ENCODE data around the gene FCHSD2. TPM values are rescaled to one million over a fixed set of nuclear protein-coding genes. Genes with fewer than 3 reads are reported as not detected.

FCHSD2 gene
- polyA plus RNA-seq, 3 donors = 14.5 to 43.5 (median 16.6) TPM

DNA sequence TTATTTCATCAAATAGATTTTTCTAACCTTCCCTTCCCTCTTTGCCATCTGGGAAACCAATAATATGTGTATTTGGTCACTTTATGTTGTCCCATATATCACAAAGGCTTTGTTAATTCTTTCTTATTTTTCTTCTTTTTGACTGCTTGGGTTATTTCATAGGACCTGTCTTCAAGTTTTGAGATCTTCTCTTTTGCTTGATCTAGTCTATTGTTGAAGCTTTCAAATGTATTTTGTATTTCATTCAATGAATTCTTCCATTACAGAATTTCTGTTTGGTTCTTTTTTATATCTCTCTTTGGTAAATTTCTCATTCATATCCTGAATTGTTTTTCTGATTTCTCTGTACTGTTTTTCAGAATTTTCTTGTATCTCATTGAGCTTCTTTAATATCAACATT lies 132.1 kb downstream of the FCHSD2 start:
- H2AFZ ChIP-seq (ENCODE audit: insufficient read depth, low read depth, low read length, poor library complexity, severe bottlenecking) = no peak overlapping the region
- H3K79me2 ChIP-seq (ENCODE audit: insufficient read depth, low read length) = peaks cover 31% of the 10 kb centered on the region
- no peak overlapping the region for H3K27ac ChIP-seq (ENCODE audit: low read depth in 1 of 2, low read length in 2 of 2)
- peaks cover 54 to 60% of the 10 kb centered on the region in 2 donors for H3K36me3 Mint-ChIP-seq
- H3K4me1 ChIP-seq (ENCODE audit: control insufficient read depth in 1 of 2, insufficient read depth in 2 of 2, low read length in 2 of 2) = no peaks in the 10 kb centered on the region
- H3K4me3 ChIP-seq (replicated peaks in 1 of 3; ENCODE audit: low read depth in 2 of 3, low read length in 3 of 3) = no peak overlapping the region
- TF ChIP-seq, protein P1, sequence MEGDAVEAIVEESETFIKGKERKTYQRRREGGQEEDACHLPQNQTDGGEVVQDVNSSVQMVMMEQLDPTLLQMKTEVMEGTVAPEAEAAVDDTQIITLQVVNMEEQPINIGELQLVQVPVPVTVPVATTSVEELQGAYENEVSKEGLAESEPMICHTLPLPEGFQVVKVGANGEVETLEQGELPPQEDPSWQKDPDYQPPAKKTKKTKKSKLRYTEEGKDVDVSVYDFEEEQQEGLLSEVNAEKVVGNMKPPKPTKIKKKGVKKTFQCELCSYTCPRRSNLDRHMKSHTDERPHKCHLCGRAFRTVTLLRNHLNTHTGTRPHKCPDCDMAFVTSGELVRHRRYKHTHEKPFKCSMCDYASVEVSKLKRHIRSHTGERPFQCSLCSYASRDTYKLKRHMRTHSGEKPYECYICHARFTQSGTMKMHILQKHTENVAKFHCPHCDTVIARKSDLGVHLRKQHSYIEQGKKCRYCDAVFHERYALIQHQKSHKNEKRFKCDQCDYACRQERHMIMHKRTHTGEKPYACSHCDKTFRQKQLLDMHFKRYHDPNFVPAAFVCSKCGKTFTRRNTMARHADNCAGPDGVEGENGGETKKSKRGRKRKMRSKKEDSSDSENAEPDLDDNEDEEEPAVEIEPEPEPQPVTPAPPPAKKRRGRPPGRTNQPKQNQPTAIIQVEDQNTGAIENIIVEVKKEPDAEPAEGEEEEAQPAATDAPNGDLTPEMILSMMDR (IDR thresholded peaks at IDR 0.05) = no peak
- DNase-seq = no peak
- H3K27me3 Mint-ChIP-seq (ENCODE audit: low read depth in 3 of 3) = peaks cover 0 to 2% (median 1%) of the 10 kb centered on the region in 3 donors
- no peaks in the 10 kb centered on the region for H3K27me3 ChIP-seq (ENCODE audit: control insufficient read depth in 2 of 2, insufficient read depth in 2 of 2, low read length in 2 of 2)
- H3K4me1 Mint-ChIP-seq = peaks cover 8% of the 10 kb centered on the region
- no peak overlapping the region for H3K4me2 ChIP-seq (replicated peaks; ENCODE audit: extremely low read depth, low read length, poor library complexity, severe bottlenecking)
- no peak overlapping the region for H3K27ac Mint-ChIP-seq
- H3K36me3 ChIP-seq (replicated peaks in 1 of 2; ENCODE audit: control insufficient read depth in 1 of 2, insufficient read depth in 2 of 2, low read length in 2 of 2) = peaks cover 14 to 47% of the 10 kb centered on the region in 2 donors
- H3K9ac ChIP-seq (ENCODE audit: insufficient read depth, low read length, poor library complexity, severe bottlenecking) = no peak overlapping the region
- intact Hi-C loops (cut with micrococcal nuclease) = no loop called here
- H4K20me1 ChIP-seq (ENCODE audit: insufficient read depth, low read length) = peaks cover 5% of the 10 kb centered on the region
- peaks cover 13 to 23% (median 20%) of the 10 kb centered on the region in 7 donors for H3K9me3 Mint-ChIP-seq
- peaks cover 19 to 21% of the 10 kb centered on the region in 2 donors for H3K9me3 ChIP-seq (replicated peaks in 1 of 2; ENCODE audit: control insufficient read depth in 1 of 2, insufficient read depth in 1 of 2, low read length in 2 of 2)
- no peak overlapping the region for H3K4me3 Mint-ChIP-seq

- Histone ChIP-seq H2AFZ (ENCODE audit: insufficient read depth, low read depth, low read length, poor library complexity, severe bottlenecking) (no peak overlapping the region), H3K36me3 (replicated peaks in 1 of 2; ENCODE audit: control insufficient read depth in 1 of 2, insufficient read depth in 2 of 2, low read length in 2 of 2) (peaks cover 0 to 11% of the 10 kb centered on the region in 2 donors), H3K4me1 (ENCODE audit: control insufficient read depth in 1 of 2, insufficient read depth in 2 of 2, low read length in 2 of 2) (peaks cover 0 to 8% of the 10 kb centered on the region in 2 donors), H3K9ac (ENCODE audit: insufficient read depth, low read length, poor library complexity, severe bottlenecking) (no peak overlapping the region), H3K27me3 (ENCODE audit: control insufficient read depth in 2 of 2, insufficient read depth in 2 of 2, low read length in 2 of 2) (no peaks in the 10 kb centered on the region), H3K79me2 (ENCODE audit: insufficient read depth, low read length) (peaks cover 41% of the 10 kb centered on the region), H3K27ac (ENCODE audit: low read depth in 1 of 2, low read length in 2 of 2) (no peak overlapping the region), H3K4me2 (replicated peaks; ENCODE audit: extremely low read depth, low read length, poor library complexity, severe bottlenecking) (no peak overlapping the region), H4K20me1 (ENCODE audit: insufficient read depth, low read length) (peaks cover 6% of the 10 kb centered on the region), H3K4me3 (replicated peaks in 1 of 3; ENCODE audit: low read depth in 2 of 3, low read length in 3 of 3) (no peak overlapping the region), H3K9me3 (replicated peaks in 1 of 2; ENCODE audit: control insufficient read depth in 1 of 2, insufficient read depth in 1 of 2, low read length in 2 of 2) (peaks cover 0 to 1% of the 10 kb centered on the region in 2 donors)
- peaks cover 0 to 1% (median 0%) of the 10 kb centered on the region in 3 donors for H3K27me3 Mint-ChIP-seq (ENCODE audit: low read depth in 3 of 3)
- H3K27ac Mint-ChIP-seq = peak overlapping the region in 2 of 7 donors; percentile 82 to 89
- intact Hi-C loops (cut with micrococcal nuclease) = no loop called here
- no peak overlapping the region for H3K4me3 Mint-ChIP-seq
- peaks cover 29 to 31% of the 10 kb centered on the region in 2 donors for H3K36me3 Mint-ChIP-seq
- no CpG with 5 or more reads among the region's 3 CpGs for WGBS (ENCODE audit: insufficient coverage)
- DNase-seq = no peak
- H3K4me1 Mint-ChIP-seq = peaks cover 18% of the 10 kb centered on the region
- peaks cover 0 to 2% (median 0%) of the 10 kb centered on the region in 7 donors for H3K9me3 Mint-ChIP-seq
- TF ChIP-seq, protein P1 (IDR thresholded peaks at IDR 0.05) = no peak
Observed at GRCh38 chr11:73004088-73004487, 138.0 kb downstream of the FCHSD2 start.

Data from CD14-positive monocyte (primary cell).